ENCODE measurements around the gene MYL9.
"Not testable (repeated sequence)": the region's sequence is repeated elsewhere in the genome, so short reads cannot be mapped to it uniquely, and the experiment has no call there.

The MYL9 gene

DNA sequence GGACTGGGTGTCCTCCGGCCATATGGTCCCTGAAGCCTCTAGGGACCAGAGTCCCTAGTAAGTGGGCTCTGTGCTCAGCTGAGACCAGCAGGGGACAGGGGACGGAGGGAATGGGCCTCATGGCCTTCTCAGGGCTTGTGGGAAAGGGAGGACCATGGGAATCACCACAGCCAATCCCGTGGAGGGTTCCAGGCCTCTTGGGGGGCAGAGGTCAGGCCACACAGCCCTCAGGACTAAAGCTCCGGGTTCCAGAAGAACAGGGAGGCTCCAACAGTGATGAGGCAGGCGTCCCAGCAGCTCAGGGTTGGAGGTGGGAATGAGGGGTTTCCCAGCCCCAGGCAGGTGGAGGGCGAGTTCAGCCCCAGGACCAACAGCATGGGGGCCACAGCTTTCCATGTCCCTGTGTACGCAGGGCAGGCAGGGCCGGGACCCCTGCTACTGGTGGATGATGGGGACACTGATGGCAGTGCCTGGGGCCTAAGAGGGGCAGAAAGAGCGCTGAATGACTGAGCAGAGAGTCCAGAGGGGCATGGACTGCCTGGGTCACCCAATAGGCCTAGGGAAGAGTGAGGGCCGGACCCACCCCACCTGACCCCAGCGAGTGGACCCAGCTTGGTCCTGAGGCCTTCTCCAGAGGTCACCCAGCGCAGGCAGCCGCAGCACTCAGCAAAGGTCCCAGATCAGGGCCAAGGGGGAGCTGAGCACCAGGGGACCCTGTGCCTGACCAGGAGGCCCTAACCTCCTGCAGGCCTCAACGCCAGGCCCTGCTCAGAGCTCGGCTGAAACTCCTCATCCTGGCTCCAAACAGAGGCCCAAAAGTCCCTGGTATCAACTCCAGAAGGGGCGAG is 8.8 kb downstream of the MYL9 start:
- peak in 1 of 2 experiments; percentile 39 for DNase-seq

DNA sequence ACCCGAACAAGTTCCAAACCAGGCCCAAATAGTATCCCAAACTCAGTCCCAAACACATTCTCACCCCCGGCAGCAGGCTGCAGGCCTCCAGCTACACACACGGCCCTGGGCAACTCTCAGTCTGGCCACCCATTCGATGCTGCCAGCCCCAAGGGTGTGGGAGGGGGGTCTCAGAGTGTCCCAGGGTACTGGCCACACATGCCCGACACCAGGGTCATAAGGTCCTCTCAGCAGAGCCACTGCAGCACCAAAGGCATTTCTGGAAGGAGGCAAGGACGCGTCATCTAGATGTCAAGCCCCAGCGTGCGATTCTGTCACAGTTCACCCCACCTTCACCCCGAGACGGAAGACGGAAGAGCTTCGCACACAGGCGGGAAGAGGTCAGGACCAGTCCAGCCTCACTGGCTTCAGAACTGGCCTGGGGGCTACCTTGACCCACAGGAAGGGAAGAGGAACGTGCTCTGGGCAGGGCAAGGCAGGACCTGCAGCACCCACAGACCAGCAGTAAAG is 9.5 kb downstream of the MYL9 start:
- DNase-seq: no peak

- DNase-seq: no peak
Measured at GRCh38 chr20:36555248-36555647, 13.9 kb downstream of the MYL9 start.

DNA sequence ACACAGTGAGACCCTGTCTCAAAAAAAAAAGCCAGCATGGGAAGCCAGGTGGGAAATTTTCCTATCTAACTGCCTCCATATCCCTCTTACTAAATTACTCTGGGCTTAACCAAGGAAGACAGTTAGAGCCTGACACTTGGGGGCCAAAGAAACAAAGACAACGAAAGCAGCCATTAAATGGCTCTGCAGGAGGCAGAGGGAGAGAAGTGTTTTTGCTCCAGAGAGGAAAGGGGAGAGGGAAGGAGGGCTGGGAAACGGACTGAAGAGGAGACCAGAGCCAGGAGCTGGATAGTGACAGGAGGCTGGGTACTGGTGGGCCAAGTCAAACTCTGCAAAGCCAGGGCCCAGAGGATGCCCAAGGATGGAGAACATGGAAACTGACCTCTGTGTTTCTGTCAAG is 21.4 kb downstream of the MYL9 start:
- DNase-seq: no peak

GRCh38 chr20:36563374-36563773 is 22.1 kb downstream of the MYL9 start:
- no peak for DNase-seq

DNA sequence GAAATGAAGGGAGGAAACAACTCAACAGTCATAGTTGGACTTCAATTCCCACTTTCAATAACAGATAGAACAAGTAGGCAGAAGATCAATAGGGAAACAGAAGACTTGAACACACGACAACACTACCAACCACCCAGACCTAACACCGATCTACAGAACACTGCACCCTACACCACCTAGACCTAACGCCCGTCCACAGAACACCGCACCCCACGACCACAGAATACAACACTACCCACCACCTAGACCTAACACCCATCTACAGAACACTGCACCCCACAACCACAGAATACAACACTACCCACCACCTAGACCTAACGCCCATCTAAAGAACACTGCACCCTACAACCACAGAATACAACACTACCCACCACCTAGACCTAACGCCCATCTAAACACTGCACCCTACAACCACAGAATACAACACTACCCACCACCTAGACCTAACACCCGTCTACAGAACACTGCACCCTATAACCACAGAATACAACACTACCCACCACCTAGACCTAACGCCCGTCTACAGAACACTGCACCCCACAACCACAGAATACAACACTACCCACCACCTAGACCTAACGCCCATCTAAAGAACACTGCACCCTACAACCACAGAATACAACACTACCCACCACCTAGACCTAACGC is 22.9 kb downstream of the MYL9 start:
- DNase-seq: not testable (repeated sequence)

DNA sequence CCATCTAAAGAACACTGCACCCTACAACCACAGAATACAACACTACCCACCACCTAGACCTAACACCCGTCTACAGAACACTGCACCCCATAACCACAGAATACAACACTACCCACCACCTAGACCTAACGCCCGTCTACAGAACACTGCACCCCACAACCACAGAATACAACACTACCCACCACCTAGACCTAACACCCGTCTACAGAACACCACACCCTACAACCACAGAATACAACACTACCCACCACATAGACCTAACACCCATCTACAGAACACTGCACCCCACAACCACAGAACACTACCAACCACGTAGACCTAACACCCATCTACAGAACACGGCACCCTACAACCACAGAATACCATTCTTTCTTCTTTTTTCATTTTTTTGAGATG is 23.4 kb downstream of the MYL9 start:
- DNase-seq: not testable (repeated sequence)

DNA sequence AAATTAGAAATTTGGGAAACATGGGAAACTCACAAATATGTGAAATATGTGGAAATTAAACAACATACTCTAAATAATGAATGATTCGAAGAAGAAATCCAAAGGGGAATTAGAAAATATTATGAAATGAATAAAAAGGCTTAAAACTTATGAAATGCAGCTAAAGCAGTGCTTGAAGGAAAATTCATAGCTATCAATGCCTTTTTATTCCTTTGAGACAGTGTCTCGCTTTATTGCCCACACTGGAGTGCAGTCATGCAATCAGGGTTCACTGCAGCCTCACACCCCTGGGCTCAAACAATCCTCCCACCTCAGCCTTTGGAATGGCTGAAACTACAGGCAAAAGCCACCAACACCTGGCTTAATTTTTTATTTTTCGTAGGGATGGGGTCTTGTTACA is 24.2 kb downstream of the MYL9 start:
- no peak for DNase-seq

GRCh38 chr20:36569847-36570429 is 28.6 kb downstream of the MYL9 start:
- DNase-seq: no peak

- no peak for DNase-seq
Measured at GRCh38 chr20:36571564-36572504, 30.5 kb downstream of the MYL9 start.

- no peak for DNase-seq
Measured at GRCh38 chr20:36572701-36573102, 31.4 kb downstream of the MYL9 start.

DNA sequence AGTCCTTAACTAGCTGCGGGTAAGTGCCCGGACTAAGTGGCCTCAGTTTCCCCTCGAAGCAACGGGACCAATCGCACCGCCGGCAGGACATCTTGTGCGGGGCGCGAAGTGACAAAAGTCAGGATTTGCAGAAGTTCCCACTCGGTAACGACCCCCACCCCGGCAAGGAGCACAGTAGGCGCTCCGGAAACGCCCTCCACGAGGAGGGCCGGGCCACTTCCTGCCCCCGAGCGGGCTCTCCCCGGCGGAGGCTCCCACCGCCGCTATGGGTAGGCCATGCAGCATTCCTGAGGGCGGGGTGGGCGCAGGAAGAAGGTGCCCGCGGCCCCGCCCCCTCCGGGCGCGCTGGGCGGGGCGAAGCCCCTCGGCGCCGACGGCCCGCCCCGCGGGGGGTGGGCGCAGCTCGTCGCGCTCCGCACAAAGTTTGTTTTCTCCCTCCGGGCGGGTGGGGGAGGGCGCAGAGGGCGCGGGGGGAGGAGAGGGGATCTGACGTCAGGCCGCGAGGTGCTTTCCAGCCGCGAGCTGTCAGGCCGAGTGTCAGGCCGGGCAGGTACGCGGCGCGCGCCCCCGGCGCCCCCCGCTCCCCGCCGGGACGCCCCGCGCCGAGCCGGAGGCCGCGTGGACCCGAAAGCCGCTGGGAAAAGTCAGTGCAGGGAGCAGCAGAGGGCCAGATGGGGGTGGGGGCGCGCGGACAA is 31.9 kb downstream of the MYL9 start, which contains the start of gene TGIF2:
TGIF2 (plus strand) TSS at position 495 of the 695 bp plus-strand sequence. CDS start 5,178 bp downstream, outside the sequence.
- DNase-seq: peak; percentile 73 to 90

- peak; percentile 46 to 63 for DNase-seq
Measured at GRCh38 chr20:36573798-36574365, 32.6 kb downstream of the MYL9 start.

GRCh38 chr20:36574366-36575135 is 33.2 kb downstream of the MYL9 start:
- peak; percentile 46 to 65 for DNase-seq

DNA sequence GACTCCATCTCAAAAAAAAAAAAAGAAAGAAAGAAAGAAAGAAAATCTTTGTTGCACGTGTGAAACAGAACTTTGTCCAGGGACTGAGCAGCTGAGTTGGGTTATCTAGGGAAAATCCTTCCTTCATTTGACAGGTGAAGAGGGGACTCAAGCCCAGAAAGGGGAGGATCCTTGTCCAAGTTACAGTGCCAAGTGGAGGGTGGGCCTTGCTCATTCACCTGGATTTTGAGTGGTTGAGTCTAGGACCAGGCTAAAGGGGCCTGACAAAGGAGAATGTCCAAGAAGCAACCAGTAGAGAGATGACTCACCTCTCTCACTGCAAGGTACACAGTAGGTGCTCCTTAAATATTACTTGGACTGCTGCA is 34.7 kb downstream of the MYL9 start:
- no peak for DNase-seq

GRCh38 chr20:36578356-36579041 is 37.2 kb downstream of the MYL9 start:
- DNase-seq: no peak

GRCh38 chr20:36579996-36580545 is 38.8 kb downstream of the MYL9 start:
- DNase-seq: no peak

- DNase-seq: no peak
Measured at GRCh38 chr20:36582322-36582721, 41.0 kb downstream of the MYL9 start.

DNA sequence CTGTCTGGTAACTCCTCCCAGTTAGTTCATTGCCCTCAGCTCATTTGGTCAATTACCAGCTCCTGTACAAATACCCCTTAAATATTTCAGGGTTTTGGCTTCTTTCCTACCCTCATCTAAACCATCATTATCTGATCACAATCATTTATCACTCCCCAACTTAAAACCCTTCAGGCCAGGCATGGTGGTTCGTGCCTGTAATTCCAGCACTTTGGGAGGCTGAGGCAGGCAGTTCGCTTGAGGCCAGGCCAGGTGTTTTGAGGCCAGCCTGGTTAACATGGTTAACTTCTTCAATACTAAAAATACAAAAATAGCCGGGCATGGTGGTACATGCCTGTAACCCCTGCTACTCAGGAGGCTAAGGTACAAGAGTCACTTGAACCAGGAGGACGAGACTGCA is 41.5 kb downstream of the MYL9 start:
- DNase-seq: no peak

- DNase-seq: no peak
Measured at GRCh38 chr20:36584018-36584481, 42.7 kb downstream of the MYL9 start.

Measured in NCI-H524 (cell line).